ENCODE data around the gene EYA4.

Gene EYA4

GRCh38 chr6:133333852-133334251, 92.7 kb downstream of the EYA4 start:
- TF ChIP-seq, protein P1, sequence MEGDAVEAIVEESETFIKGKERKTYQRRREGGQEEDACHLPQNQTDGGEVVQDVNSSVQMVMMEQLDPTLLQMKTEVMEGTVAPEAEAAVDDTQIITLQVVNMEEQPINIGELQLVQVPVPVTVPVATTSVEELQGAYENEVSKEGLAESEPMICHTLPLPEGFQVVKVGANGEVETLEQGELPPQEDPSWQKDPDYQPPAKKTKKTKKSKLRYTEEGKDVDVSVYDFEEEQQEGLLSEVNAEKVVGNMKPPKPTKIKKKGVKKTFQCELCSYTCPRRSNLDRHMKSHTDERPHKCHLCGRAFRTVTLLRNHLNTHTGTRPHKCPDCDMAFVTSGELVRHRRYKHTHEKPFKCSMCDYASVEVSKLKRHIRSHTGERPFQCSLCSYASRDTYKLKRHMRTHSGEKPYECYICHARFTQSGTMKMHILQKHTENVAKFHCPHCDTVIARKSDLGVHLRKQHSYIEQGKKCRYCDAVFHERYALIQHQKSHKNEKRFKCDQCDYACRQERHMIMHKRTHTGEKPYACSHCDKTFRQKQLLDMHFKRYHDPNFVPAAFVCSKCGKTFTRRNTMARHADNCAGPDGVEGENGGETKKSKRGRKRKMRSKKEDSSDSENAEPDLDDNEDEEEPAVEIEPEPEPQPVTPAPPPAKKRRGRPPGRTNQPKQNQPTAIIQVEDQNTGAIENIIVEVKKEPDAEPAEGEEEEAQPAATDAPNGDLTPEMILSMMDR (IDR thresholded peaks at IDR 0.05; ENCODE audit: low read depth, low read length) = no peak
- H3K4me3 ChIP-seq (ENCODE audit: low read depth, low read length) = no peak overlapping the region
- in situ Hi-C loops (cut with HindIII; ENCODE audit: low sequenced_read_pairs) = no loop called here
- DNase-seq (ENCODE audit: low read depth, low spot score) = no peak

DNA sequence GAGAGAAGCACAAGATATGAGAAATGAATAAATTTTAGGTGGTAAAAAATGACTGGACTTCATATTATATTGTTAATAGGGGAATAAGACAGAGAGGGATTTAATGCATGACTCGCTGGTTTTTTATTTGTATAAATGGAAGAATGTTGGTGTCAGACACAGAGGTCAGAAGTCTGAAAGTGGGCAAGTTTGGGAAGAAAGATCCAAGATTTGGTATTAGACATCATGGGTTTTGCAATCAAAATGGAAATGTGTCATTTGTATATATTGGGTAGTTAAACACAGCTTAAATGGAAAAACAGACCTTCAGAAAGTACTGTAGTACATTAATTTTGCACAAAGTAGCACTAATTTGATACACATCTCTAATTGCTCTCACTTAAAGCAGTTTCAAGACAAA, 96.2 kb downstream of the EYA4 start:
- in situ Hi-C loops (cut with HindIII; ENCODE audit: low sequenced_read_pairs) = no loop called here
- TF ChIP-seq, protein P1 (IDR thresholded peaks at IDR 0.05; ENCODE audit: low read depth, low read length) = no peak

DNA sequence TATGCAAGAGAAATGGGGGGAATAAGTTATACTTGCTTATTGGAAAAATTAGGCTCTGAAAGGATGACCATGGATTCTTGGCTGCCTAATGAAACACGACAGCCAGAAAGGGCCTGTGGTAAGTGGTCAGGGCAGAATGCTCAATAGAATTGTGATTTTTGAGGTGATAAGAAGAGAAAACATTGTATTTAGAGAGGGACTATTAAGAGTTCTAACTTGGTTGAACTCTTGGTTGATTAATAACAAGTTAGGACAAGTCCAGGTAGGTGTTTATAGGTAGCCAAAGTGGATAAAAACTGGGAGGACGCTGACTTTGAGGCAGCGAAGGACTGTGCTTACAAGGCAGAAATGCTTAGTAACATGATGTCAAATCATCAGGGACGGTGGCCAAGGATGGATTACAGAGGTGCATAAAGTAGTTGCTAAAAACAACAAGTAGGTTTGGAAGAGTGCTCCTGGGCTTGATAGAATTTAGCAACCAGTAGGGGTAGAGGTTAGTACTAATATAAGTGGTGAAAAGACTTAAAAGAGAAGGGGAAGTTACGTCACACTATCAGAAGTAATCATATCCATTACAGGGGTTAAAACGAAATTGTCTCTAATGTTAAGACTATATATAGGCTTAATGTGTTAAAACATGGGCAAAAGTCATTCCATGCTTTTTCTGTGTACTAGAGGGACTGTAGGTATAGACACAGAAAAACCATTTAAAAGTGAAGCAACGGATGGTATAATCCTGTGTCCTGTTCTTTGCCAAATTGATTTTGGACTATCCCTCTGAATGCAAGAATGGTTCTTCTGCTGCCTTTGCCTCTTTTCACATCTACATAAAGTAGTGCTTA, 98.6 kb downstream of the EYA4 start:
- no peak overlapping the region for H3K4me3 ChIP-seq (ENCODE audit: low read depth, low read length)
- in situ Hi-C loops (cut with HindIII; ENCODE audit: low sequenced_read_pairs) = no loop called here
- TF ChIP-seq, protein P1 (IDR thresholded peaks at IDR 0.05; ENCODE audit: low read depth, low read length) = no peak
- no peak for DNase-seq (ENCODE audit: low read depth, low spot score)

More for the DNA sequence above, 96.2 kb downstream of the EYA4 start:
- H3K4me3 ChIP-seq (ENCODE audit: low read depth, low read length) = no peak overlapping the region
- no peak for DNase-seq (ENCODE audit: low read depth, low spot score)

DNA sequence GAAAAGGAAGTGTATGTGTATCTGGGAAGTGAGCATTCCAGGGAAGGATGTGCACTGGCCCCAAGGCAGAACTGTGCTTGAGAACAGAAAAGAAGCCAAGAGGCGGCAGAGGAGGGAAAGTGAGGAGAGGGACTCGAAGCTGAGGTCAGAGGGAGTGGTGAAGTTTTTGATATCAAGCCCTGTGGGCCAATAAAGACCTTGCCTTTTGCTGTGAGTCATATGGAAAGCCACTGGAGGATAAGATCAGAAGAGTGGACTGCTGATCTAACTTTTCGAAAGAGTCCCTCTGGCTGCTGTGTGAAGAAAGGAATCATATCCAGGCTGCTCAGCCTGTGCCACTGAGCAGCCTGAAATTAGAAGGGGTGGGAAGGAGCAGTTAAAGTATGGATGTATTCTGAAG, 99.4 kb downstream of the EYA4 start:
- in situ Hi-C loops (cut with HindIII; ENCODE audit: low sequenced_read_pairs) = no loop called here

DNA sequence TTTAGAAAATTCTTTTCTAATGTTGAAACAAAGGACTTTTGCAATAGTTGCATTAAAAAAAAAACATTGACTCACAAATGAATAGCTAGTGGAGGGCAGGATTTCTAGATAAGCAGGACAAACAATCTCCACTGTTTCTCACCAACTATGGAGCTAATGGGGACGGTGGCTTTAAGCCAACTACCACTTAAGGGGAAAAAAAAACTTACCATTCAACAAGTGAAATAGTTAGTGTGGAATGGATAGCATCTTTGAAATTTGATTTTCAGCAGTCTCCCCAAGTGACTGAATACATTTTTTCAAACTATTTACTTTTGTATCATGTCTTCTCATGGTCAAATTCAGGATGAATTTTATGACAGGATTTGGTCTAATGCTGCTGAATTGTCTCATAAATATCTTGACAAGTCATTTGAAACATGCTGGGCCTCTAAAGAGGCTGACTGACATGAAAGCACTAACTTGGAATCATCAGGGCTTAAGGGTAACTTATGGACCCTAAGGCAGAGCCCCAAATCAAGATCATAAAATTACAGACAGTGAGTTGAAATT, 100.5 kb downstream of the EYA4 start:
- H3K4me3 ChIP-seq (ENCODE audit: low read depth, low read length) = no peak overlapping the region
- peak; percentile 63 for DNase-seq (ENCODE audit: low read depth, low spot score)
- in situ Hi-C loops (cut with HindIII; ENCODE audit: low sequenced_read_pairs) = no loop called here
- TF ChIP-seq, protein P1 (IDR thresholded peaks at IDR 0.05; ENCODE audit: low read depth, low read length) = no peak

More for the DNA sequence above, 99.4 kb downstream of the EYA4 start:
- DNase-seq (ENCODE audit: low read depth, low spot score) = no peak
- TF ChIP-seq, protein P1 (IDR thresholded peaks at IDR 0.05; ENCODE audit: low read depth, low read length) = no peak
- no peak overlapping the region for H3K4me3 ChIP-seq (ENCODE audit: low read depth, low read length)

DNA sequence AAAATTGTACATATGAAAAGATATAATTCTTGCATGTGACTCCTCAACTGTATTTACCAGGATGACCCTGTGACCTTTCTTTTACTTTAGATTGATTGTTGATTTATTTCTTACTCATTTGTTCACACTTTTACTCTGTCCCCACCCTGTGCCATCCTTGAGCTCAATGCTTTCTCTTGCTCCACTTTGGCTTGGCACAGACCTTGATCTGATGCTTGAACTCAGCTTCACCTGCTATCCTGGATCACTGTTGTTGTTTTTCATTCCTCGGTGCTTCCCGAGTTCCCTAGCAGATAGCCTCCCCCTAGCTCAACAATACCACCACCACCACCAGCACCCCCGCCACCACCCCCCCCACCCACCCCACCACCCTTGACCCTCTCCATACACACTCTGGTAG, 102.1 kb downstream of the EYA4 start:
- DNase-seq (ENCODE audit: low read depth, low spot score) = no peak
- TF ChIP-seq, protein P1 (IDR thresholded peaks at IDR 0.05; ENCODE audit: low read depth, low read length) = no peak
- no peak overlapping the region for H3K4me3 ChIP-seq (ENCODE audit: low read depth, low read length)
- in situ Hi-C loops (cut with HindIII; ENCODE audit: low sequenced_read_pairs) = no loop called here
